Measurements from ENCODE around the gene TRIM15.
"Not testable (repeated sequence)": the region's sequence is repeated elsewhere in the genome, so short reads cannot be mapped to it uniquely, and the experiment has no call there.

Gene TRIM15

DNA sequence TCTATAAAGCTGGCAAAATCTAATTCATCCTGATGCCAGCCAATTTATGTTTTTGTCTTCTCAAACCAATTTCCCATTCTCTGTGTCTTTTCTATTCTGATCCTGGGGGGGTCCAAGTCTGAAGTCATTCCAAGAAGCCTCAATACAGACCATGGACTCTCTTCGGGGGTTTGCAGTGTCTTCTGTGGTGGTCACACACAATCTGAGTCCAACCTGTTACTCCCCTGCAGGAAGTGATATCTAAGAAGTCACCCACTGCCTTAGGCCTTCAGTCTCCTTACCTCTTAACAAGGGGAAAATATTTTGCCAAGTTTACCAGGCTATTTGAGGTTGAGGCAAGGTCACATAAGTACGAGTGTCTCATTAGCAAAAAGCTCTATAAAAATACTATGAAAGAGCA, 48.0 kb downstream of the TRIM15 start:
- DNase-seq, result no peak
- TF ChIP-seq POLR2A (IDR thresholded peaks at IDR 0.05; ENCODE audit: low read length) (no peak), GATA1 (IDR thresholded peaks at IDR 0.05; ENCODE audit: low read depth, low read length) (no peak)

- no peak for TF ChIP-seq GATA1 (IDR thresholded peaks at IDR 0.05; ENCODE audit: low read depth, low read length)
- no peak for TF ChIP-seq POLR2A (IDR thresholded peaks at IDR 0.05; ENCODE audit: low read length)
- DNase-seq, result no peak
Measured at GRCh38 chr6:30211899-30212298, 48.6 kb downstream of the TRIM15 start.

- peak; percentile 95 for DNase-seq
- TF ChIP-seq GATA1 (IDR thresholded peaks at IDR 0.05; ENCODE audit: low read depth, low read length), result no peak
- no peak for TF ChIP-seq POLR2A (IDR thresholded peaks at IDR 0.05; ENCODE audit: low read length)
Measured at GRCh38 chr6:30212865-30213666, 49.7 kb downstream of the TRIM15 start, which contains the start of gene TRIM26. Gene TRIM26, minus strand, starts transcription at chr6:30213406. Its CDS starts 14,303 bp downstream, at chr6:30199103.

DNA sequence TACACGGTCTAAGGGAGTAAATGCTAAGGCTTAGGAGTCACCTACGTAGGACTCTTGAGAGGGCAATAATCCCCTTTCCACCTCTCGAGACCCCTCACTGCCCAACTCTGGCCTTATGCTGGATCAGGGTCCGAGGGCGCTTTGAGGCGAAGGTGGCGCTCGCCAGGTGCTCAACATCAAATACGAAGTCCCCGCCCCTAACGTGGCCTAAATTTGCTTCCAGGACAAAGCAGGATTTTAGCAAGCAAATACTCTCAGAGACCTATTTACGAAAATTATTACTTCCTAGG, 50.3 kb downstream of the TRIM15 start:
- TF ChIP-seq GATA1 (IDR thresholded peaks at IDR 0.05; ENCODE audit: low read depth, low read length), result no peak
- peak; percentile 66 for TF ChIP-seq POLR2A (IDR thresholded peaks at IDR 0.05; ENCODE audit: low read length)
- DNase-seq, result no peak

DNA sequence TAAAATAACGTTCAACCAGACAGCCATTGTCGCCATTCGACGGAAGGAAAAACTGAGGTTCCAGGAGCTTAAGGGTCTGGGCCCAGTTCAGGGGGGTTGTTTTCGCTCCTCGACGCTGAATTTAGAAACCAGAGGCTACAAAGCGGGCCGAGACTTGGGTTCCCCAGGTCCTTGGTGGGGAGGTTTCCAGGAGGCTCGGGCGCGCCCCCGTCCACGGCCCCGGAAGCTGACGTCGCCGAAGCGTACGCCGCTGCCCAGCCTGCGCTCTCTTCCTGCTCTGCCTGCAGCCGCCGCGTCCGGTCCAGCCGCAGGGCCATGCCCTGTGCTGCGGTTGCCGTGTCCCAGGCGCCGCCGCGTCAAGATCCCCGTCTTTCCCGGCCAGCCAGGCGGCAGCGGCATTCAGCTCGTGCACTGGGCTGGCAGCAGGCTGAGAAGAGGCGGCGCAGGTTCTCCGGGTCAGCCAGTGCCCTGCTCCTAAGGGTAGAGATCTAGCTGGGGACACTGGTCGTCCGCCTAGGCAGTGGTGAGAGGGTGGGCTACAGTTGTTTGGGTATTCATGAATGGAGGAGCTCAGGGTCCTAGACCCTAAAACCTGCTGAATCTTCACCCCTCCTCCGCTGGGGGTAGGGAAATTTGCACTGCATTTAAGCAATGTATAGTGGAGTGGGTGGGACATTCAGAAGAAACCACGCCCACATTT, 50.8 kb downstream of the TRIM15 start:
- DNase-seq, result peak; percentile 79
- TF ChIP-seq POLR2A (IDR thresholded peaks at IDR 0.05; ENCODE audit: low read length), result no peak
- no peak for TF ChIP-seq GATA1 (IDR thresholded peaks at IDR 0.05; ENCODE audit: low read depth, low read length)

DNA sequence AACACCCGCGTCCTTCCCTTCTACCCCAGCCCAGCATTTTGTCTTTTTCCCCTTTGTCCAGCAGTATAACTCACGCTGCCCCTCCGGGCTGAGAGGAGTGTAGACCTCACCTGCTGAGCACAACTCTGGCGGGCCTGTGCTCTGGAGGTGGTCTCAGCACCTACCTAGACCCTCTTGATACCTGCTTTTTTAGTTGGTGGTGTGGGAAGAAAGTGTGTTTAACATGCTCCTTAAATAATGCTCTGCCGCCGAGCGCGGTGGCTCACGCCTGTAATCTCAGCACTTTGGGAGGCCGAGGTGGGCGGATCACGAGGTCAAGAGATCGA, 51.3 kb downstream of the TRIM15 start:
- TF ChIP-seq GATA1 (IDR thresholded peaks at IDR 0.05; ENCODE audit: low read depth, low read length), result no peak
- TF ChIP-seq POLR2A (IDR thresholded peaks at IDR 0.05; ENCODE audit: low read length), result no peak
- DNase-seq, result no peak

DNA sequence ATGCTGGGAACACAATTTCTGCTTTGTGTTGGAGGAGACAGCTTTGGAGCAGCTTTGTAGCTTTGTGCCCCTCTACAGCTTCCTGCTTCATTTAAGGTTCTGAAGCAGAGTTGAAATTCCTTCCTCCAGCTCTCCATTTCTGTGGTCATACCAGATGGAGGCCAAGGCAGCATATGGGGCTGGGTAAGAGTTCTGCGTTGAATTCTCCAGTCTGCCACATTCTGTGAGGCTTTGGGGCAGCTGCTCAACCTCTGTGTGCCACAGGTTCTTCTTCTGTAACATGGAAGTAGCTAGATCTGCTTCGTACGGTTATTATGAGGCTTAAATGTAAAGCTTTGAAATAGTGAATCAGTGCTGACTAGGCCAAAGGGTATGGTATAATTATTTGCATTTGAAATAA, 52.8 kb downstream of the TRIM15 start:
- DNase-seq, result no peak
- TF ChIP-seq POLR2A (IDR thresholded peaks at IDR 0.05; ENCODE audit: low read length), result no peak
- no peak for TF ChIP-seq GATA1 (IDR thresholded peaks at IDR 0.05; ENCODE audit: low read depth, low read length)

DNA sequence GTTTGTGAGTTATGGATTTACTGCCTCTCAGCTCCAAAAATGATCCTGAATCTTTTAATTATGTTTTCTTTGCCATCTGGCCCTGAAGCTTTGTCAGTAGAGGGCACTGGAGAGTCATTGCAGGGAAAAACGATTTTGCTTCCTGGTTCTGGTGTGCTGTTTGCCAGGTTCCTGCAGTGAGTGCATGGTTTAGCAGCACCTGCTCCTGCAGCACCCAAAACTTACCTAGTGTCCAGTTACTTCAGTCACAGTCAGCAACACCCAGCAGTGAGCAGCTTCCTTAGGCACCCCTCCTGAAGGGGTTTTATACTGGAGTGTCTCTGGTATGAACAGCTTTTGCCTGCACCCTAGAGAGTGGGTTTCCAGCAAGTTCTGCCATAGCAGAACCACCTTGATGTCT, 55.9 kb downstream of the TRIM15 start:
- TF ChIP-seq GATA1 (IDR thresholded peaks at IDR 0.05; ENCODE audit: low read depth, low read length), result no peak
- no peak for TF ChIP-seq POLR2A (IDR thresholded peaks at IDR 0.05; ENCODE audit: low read length)
- DNase-seq, result peak; percentile 44 to 60

- DNase-seq, result not testable (repeated sequence)
Measured at GRCh38 chr6:30221395-30221794, 58.0 kb downstream of the TRIM15 start.

GRCh38 chr6:30221956-30222355, 58.6 kb downstream of the TRIM15 start:
- not testable (repeated sequence) for DNase-seq

All from erythroblast (primary cell).